H1 (cell line): ENCODE data around the gene GABRE. TPM values are rescaled to one million over a fixed set of nuclear protein-coding genes. Genes with fewer than 3 reads are reported as not detected.

Source experiments
- E2F6 ChIP-seq: IDR thresholded peaks from 2 replicates; pipeline ENCODE4 v1.6.1; 2012; ENCODE audit warnings: inconsistent platforms
- RXRA ChIP-seq: IDR thresholded peaks from 2 replicates; pipeline ENCODE4 v1.6.1; 2011; ENCODE audit warnings: low read depth, mild to moderate bottlenecking, low read length, moderate library complexity; ENCODE audit not compliant: insufficient read depth
- polyA plus RNA-seq, 7 experiments: library from polyadenylated mRNA; depleted of rRNA in 3 of 7; stranded (reverse) in 5 of 7; unstranded in 2 of 7; fragments of >200 nt in 5 of 7; fragments of 200-250 nt in 2 of 7; gene quantifications; 1 replicate in 5 of 7; 2 replicates in 1 of 7; 4 replicates in 1 of 7; pipeline versions ENCODE4 v1.2.1 to v1.2.3, GENCODE V29; 2011 to 2013; ENCODE audit warnings: missing spikeins in 2 of 7, mixed read lengths in 2 of 7
- total RNA-seq: library from RNA; stranded (reverse); fragmentation: NEBNext Ultra II Directional; extraction: Animal tissue kit (Norgen Biotek cat#: 25700); gene quantifications from 2 replicates; pipeline ENCODE4 v1.2.1, GENCODE V29; 2021

GABRE gene
- total and polyA plus RNA-seq, 2 of the 8 experiments (the other 6 are each of a cell fraction or from before 2014, with no cell fraction given), result 5.5 to 7.0 TPM

GRCh38 chrX:151962034-151962433, 12.4 kb downstream of the GABRE start (continued):
- TF ChIP-seq RXRA (no peak), E2F6 (no peak)
- TF ChIP-seq, all 59 proteins: peak for 0
